HPDE6-E6E7 (cell line): Measurements from ENCODE around the gene CAPN13.
"Not testable (repeated sequence)": the region's sequence is repeated elsewhere in the genome, so short reads cannot be mapped to it uniquely, and the experiment has no call there.

ENCODE experiments used
- DNase-seq: peaks from one replicate; pipeline ENCODE4 v3.0.0; 2011; ENCODE audit warnings: missing footprints; ENCODE audit errors: extremely low spot score

The CAPN13 gene

GRCh38 chr2:30705711-30706533 is 101.3 kb downstream of the CAPN13 start:
- no peak for DNase-seq

DNA sequence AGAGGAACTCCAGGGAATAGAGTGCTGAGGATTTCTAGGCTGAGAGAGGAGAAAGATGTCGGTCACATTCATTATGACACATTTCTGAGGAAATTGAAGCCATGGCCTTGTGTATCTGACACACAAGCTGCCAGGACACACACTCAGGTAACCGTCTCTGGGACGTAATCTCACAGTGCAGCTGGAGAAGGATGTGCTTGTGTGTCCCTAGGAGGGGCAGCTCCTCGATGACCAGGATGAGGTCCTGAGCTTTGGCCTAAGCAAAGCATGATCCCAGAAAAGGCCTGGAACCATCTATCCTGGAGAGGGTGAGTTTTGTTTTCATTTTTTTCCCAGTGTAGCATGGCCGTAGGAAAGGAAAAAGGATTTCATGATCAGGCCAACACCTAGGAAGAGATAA is 102.2 kb downstream of the CAPN13 start:
- no peak for DNase-seq

DNA sequence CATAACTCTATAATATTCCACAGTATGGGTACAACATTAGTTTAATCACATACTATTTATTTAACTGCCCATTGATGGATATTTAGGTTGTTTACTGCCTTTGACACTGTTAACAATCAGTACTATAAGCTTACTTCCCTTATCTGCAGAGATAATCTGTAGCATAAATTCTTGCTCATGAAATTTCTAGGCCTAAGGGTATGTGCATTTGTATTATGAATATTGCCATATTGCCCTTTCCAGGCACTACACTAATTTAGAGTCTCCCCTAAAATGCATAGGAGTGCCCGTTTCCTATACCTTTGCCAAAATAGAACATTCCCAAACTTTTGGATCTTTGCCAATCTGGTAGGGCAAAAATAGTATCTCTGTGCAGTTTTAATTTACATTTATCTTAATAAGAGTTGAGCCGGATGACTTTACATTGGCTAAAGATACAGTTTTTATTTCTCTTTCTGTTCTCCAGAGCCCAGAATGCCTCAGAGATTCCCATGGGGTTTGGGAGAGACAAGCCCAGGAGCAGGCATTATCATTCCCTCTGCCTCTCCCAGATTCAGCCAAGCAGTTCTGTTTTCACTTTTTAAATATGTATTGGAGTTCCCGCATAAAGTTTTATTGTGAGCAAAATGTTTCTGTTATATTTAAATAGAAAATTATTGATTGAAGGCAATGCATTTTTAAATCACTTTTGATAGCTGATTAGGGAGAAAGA is 102.8 kb downstream of the CAPN13 start:
- DNase-seq, result no peak

DNA sequence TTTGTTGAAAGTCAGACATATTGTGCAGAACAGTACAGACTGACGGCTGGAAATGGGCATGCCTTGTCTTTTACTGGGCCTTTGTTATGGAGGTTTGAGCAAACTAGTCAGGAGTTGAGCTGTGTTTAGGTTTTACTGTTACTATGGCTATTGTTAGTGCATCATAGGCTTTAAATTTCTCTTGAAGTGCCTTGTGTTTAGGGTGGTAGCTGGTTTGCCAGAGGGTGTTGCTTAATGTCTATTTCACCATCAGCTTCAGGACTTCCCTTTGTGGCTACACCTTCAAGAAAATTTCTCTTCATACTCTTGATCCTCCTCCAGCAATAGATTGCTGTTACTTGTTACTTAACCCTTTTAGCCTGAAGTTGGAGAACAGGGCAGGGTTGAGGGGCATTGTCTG is 104.6 kb downstream of the CAPN13 start:
- no peak for DNase-seq

- no peak for DNase-seq
Measured at GRCh38 chr2:30701782-30702181, 105.5 kb downstream of the CAPN13 start.

DNA sequence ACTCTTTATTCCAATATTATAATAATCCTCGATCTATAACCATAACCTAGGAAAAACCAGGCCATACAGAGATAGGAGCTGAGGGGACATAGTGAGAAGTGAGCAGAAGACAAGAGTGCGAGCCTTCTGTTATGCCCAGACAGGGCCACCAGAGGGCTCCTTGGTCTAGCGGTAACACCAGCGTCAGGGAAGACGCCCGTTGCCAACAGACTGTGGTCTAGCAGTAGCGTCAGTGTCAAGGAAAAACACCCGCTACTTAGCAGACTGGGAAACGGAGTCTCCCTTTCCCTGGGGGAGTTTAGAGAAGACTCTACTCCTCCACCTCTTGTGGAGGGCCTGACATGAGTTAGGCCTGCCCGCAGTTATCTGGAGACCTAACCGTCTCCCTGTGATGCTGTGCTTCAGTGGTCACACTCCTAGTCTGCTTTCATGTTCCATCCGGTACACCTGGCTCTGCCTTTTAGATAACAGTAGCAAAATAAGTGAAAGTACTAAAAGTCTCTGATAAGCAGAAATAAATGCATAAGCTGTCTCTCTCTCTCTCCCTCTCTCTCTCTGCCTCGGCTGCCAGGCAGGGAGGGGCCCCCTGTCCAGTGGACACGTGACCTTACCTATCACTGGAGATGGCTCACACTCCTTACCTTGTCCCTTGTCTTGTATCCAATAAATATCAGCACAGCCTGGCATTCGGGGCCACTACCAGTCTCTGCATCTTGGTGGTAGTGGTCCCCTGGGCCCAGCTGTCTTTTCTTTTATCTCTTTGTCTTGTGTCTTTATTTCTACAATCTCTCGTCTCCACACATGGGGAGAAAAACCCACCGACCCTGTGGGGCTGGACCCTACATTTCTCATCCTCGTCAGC is 109.8 kb downstream of the CAPN13 start:
- not testable (repeated sequence) for DNase-seq

- no peak for DNase-seq
Measured at GRCh38 chr2:30695749-30696148, 111.5 kb downstream of the CAPN13 start.

DNA sequence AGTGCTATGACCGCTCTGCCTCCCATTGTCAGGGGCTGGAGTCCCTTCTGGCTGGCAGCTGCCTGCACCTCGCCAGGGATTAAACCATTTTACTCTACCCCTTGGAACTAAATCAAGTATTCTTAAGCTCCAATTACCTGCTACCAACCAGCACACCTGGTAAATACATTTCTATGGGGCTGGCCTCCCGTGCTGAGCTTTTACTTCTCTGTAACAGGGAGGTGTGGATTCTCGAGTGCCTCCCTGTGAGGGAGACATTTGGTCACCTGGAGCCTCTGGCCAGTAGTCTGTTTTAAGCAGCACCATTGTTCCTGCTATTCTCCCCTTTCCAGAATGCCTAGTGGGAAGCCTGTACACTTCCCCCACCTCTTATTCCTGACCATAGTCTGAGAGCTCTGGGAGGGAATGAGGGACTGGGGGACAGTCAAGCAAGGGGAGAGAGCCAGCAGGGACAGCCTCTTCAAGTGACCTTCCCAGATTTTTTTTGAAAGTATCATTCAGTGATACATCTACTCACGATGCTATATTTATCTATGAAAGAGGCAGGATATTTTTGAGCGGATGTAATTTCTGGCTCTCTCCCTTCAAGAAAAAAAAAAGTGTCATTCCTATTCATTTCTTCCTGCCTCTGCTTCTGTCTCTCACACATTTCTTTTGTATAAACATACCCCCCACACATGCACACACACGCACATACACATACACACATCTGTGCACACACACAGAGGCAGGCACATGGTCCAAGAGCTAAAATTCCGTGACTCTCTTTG is 112.8 kb downstream of the CAPN13 start:
- no peak for DNase-seq

GRCh38 chr2:30693821-30694281 is 113.4 kb downstream of the CAPN13 start:
- DNase-seq, result no peak

DNA sequence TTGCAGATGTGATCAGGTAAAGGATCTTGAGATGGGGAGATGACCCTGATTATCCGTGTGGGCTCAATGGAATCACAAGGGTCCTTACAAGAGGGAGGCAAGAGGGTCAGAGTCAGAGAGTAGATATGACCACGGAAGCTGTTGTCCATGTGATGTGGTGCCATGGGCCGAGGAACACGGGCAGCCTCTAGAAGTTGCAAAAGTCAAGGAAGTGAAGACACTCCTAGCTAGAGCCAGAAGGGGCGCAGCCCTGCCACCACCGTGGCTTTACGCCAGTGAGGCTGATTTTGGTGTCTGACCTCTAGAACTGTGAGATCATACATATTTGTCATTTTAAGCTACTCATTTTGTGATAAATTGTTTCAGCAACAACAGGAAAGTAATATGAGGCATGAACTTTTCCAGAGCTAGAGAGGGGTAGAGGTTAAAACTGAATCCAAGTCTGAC is 114.4 kb downstream of the CAPN13 start:
- DNase-seq, result no peak

GRCh38 chr2:30691948-30692828 is 115.1 kb downstream of the CAPN13 start:
- no peak for DNase-seq

DNA sequence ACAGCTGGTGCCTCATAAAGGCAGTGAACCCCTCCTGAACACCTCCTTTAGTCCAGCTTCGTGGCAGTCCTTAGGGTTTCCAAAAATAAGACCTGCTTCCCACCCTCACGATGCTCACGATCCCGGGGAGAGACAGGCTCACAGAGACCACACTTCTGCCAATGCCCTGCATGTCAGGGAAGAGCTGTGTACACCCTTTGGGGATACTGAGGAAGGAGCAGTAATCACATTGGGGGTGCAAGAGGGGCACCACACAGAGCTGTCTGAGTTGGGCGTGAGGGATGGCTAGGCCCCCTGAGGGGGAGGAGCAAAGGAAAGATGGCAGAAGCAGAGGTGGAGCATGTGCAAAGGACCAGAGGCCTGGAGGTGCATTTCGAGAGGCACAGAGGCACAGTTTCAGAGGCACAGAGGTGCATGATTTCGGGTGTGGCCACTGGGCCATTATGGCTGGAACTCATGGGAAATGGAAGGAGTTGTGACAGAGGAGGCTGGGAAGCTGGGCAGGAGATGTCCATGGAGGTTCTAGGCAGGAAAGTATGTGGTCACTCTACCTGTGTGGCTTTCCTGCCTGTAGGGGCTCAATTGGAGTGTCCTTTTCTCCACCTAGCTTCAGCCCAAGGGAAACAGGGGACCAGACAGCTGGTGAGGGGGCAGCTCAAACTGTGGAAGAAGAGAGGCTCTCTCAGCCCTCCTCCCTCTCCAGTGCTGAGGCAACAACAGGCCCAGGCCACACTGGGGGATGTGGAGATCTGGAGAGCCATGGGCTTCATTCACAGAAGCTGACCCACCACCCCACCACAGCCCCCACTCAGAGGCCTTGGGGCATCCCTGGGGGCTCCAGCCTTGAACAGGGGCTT is 115.9 kb downstream of the CAPN13 start:
- no peak for DNase-seq

DNA sequence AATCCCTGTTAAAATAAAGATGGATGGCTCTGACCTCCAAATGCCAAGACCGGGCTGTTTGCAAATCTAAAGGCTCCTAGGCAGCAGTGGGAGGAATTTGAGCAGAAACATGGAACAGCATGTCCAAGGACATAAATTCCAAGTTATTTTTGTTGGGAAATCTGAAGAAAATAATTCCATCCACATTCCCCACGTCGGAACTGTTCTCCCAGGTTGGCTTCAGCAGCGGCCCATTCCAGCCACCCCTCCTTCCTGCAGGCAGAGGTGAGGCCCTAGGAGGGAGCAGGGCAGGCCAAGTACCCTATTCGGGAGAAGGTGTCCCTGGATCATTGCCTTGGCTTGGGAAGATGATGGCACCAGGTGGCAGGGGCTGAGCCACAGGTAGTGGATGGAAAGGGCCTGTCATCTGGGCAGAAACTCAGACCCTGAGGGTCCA is 117.1 kb downstream of the CAPN13 start:
- no peak for DNase-seq

DNA sequence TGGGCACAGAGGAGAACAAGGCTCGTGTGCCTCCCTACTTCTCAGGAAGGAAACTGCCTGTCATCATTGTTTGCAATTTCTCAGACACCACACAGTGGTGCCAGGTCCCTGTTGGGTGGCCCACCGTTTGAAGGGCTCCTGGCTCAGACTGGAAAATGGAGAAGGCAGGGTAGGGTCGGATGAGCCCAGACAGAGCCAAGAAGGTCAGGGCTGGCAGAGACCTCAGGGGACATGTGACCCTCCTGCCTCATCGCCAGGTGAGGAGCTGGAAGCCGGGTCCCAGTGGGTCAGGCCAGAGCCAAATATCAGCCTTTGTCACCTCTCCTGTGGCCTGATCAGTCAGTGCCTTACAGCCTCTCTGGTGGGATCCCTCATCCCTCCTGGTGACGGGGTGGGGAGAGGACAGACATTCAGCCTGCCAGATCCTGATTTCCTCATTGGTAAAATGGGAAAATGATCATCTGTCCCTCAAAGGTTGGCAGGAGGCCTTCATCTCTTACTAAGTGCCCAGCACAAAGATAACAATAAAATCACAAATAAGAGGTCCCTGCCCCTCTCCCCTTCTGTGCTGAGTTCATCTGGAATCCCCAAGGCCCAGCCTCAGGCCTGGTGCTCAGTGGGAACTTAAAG is 117.6 kb downstream of the CAPN13 start:
- DNase-seq, result no peak

DNA sequence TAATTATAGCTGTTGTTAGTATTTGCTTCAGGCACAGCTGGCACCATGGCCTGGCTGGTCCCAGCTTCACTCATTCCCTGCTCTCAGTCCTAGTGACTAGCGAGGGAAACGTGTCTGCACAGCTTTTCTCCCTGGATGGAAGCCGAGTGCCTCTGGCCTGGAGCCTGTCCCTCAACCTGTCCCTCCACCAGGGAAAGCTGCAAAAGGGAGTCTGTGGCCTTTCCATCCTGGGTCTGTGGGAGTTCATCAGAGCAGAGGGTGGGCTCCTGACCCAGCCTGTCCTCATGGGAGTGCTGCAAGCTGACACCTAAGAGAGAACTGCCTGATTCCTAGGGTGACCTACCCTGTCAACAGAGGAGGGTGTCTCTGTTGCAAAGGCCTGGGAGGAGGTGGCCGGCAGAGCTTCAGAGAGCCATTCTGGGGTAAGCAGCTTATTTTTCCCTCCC is 118.3 kb downstream of the CAPN13 start:
- DNase-seq, result no peak

- DNase-seq, result no peak
Measured at GRCh38 chr2:30686669-30687068, 120.6 kb downstream of the CAPN13 start.

- no peak for DNase-seq
Measured at GRCh38 chr2:30686000-30686399, 121.2 kb downstream of the CAPN13 start.

DNA sequence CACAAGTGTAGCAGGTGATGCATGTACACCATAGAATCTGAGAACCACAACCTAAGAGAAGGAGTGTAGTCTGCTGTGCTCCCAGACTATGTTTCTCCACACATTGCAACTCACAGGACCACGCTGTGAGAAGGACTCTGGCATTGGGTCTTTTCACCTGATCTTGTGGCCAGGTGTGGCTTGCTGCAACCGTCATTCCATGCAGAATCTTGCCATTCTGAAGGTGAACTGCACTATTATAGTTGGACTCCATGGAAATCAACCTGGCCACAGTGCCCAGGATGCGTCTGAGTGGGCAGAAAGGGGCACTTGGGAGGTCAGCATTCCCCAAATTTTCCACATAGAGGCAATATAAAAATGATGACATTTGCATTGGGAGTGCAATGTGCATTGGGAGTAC is 122.2 kb downstream of the CAPN13 start:
- DNase-seq, result no peak

DNA sequence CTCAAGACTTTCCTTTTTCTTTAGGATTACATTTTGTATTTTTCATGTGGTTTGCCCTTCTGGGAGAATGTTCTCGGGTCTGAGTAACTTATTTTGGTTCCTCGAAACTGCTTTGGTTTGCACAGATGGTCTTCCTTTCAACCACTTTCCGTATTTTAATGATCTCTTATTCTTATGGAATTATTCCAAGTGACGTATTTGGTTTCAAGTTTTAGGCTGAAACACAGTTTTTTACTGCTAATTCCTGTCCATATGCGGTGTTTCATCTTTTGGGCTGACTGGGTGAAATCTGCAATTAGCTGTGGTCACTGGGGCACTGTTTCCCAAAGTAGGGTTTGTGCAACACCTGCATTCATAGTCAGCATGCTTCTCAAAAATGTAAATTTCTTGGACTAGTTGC is 122.7 kb downstream of the CAPN13 start:
- no peak for DNase-seq
